Epithelial cell of esophagus (primary cell): Measurements from ENCODE around the gene MDFI.

Source experiments
- DNase-seq: peaks from one replicate; pipeline ENCODE4 v3.0.0; 2010; ENCODE audit warnings: low read depth
- H3K4me3 ChIP-seq: 2 replicates; pipeline ENCODE4 v1.5.1; 2011; ENCODE audit warnings: mild to moderate bottlenecking, low read length, control low read depth
- CTCF ChIP-seq: IDR thresholded peaks from 2 replicates; pipeline ENCODE4 v1.5.1; 2011; ENCODE audit warnings: low read depth, mild to moderate bottlenecking, low read length, control low read depth, inconsistent platforms; ENCODE audit not compliant: insufficient read depth; ENCODE audit errors: missing control alignments

MDFI gene

GRCh38 chr6:41602422-41602743 is 35.9 kb upstream of the MDFI start:
- no peak for DNase-seq
- no peak overlapping the region for H3K4me3 ChIP-seq
- no peak for TF ChIP-seq CTCF

GRCh38 chr6:41602864-41603608 is 35.2 kb upstream of the MDFI start:
- DNase-seq, result peak; percentile 85
- TF ChIP-seq CTCF, result peak; percentile 94
- no peak overlapping the region for H3K4me3 ChIP-seq

- no peak for DNase-seq
- no peak for TF ChIP-seq CTCF
- no peak overlapping the region for H3K4me3 ChIP-seq
These were observed 34.3 kb upstream of the MDFI start for GRCh38 chr6:41604006-41604405.

GRCh38 chr6:41605649-41606048 is 32.6 kb upstream of the MDFI start:
- peak; percentile 24 for TF ChIP-seq CTCF
- H3K4me3 ChIP-seq, result no peak overlapping the region
- DNase-seq, result peak; percentile 28

- TF ChIP-seq CTCF, result no peak
- no peak for DNase-seq
- H3K4me3 ChIP-seq, result no peak overlapping the region
These were observed 31.2 kb upstream of the MDFI start for GRCh38 chr6:41607036-41607435.

GRCh38 chr6:41607736-41608135 is 30.5 kb upstream of the MDFI start:
- DNase-seq, result no peak
- no peak for TF ChIP-seq CTCF
- no peak overlapping the region for H3K4me3 ChIP-seq
